ENCODE data around the gene DEGS2. TPM values are rescaled to one million over a fixed set of nuclear protein-coding genes. Genes with fewer than 3 reads are reported as not detected.
A peak's percentile ranks its signal among the peaks of the same experiment; 100 is the strongest.
"Not testable (repeated sequence)": the region's sequence is repeated elsewhere in the genome, so short reads cannot be mapped to it uniquely, and the experiment has no call there.

DEGS2 gene
- total RNA-seq (under 1 TPM in 4 of 5 donors, not detected in 1; 0.19 to 0.79 (median 0.49) TPM), total RNA-seq (0 to 0.84 (median 0.14) reads per million in 29 experiments)
- total RNA-seq (2013) = 0.24 TPM

- Histone ChIP-seq H3K27me3 (replicated peaks in 1 of 2; ENCODE audit: control insufficient read depth in 2 of 2, extremely low read depth in 1 of 2, insufficient read depth in 2 of 2, low read length in 1 of 2) (peaks cover 5 to 58% of the 10 kb centered on the region in 2 experiments), H3K4me1 (ENCODE audit: control insufficient read depth in 1 of 2, extremely low read depth in 1 of 2, insufficient read depth in 2 of 2, low read length in 2 of 2) (peaks cover 6 to 13% of the 10 kb centered on the region in 2 experiments), H3K9me3 (no peaks in the 10 kb centered on the region), H3K27ac (ENCODE audit: low read length) (no peak within 1 kb of the TSS), H3K36me3 (ENCODE audit: control insufficient read depth in 2 of 2, extremely low read depth in 1 of 2, insufficient read depth in 1 of 2, low read length in 1 of 2) (no peaks in the 10 kb centered on the region), H3K4me3 (ENCODE audit: control insufficient read depth in 1 of 2, extremely low read depth in 1 of 2, low read length in 1 of 2) (peak within 1 kb of the TSS; percentile 34 to 60)
- peak in 31 of 35 experiments; percentile 8 to 72 (median 47) for DNase-seq
- ChIA-PET CTCF (interaction anchor here (0.5 to 0.9 kb wide), 3 partner anchors 34 to 475 kb away, joined by 3 to 5 read pairs (median 4); partner anchors contain the start of gene CYP46A1 (in 1 of the 2)), POLR2A (interaction anchor here in 1 of 2 donors (0.5 to 0.6 kb wide), 2 partner anchors 85 to 132 kb away, joined by 3 to 6 read pairs; no protein-coding TSS in a partner anchor)
- peaks cover 0 to 6% (median 2%) of the 10 kb centered on the region in 3 donors for H3K4me1 Mint-ChIP-seq
- no peaks in the 10 kb centered on the region for H3K36me3 Mint-ChIP-seq
- H3K27ac Mint-ChIP-seq = no peak within 1 kb of the TSS
- peaks cover 0 to 6% (median 4%) of the 10 kb centered on the region in 3 donors for H3K9me3 Mint-ChIP-seq
- WGBS (ENCODE audit: insufficient coverage) = 1% methylated on average over 94 of the region's 94 CpGs
- peaks cover 4 to 28% of the 10 kb centered on the region in 2 donors for H3K27me3 Mint-ChIP-seq
- H3K4me3 Mint-ChIP-seq = peak within 1 kb of the TSS; percentile 41 to 68 (median 67)
- ATAC-seq (replicated peaks in 1 of 4) = peak; percentile 88 to 91 (median 90)
Measured at GRCh38 chr14:100159094-100159864, at the start of gene DEGS2. Gene DEGS2 (minus strand): TSS chr14:100159645. CDS start chr14:100159587, 58 bp downstream.

- DNase-seq; H3K4me3 Mint-ChIP-seq; ATAC-seq (replicated peaks in 1 of 4); H3K36me3 ChIP-seq (ENCODE audit: control insufficient read depth in 2 of 2, extremely low read depth in 1 of 2, insufficient read depth in 1 of 2, low read length in 1 of 2); H3K9me3 ChIP-seq; H3K36me3 Mint-ChIP-seq; H3K4me1 ChIP-seq (ENCODE audit: control insufficient read depth in 1 of 2, extremely low read depth in 1 of 2, insufficient read depth in 2 of 2, low read length in 2 of 2); H3K9me3 Mint-ChIP-seq; H3K27me3 Mint-ChIP-seq; POLR2A ChIA-PET; H3K27me3 ChIP-seq (replicated peaks in 1 of 2; ENCODE audit: control insufficient read depth in 2 of 2, extremely low read depth in 1 of 2, insufficient read depth in 2 of 2, low read length in 1 of 2); H3K4me3 ChIP-seq (ENCODE audit: control insufficient read depth in 1 of 2, extremely low read depth in 1 of 2, low read length in 1 of 2); H3K27ac Mint-ChIP-seq; H3K27ac ChIP-seq (ENCODE audit: low read length): not testable (repeated sequence)
- WGBS (ENCODE audit: insufficient coverage) = 97% methylated on average over 33 of the region's 33 CpGs
- peaks cover 6 to 17% (median 9%) of the 10 kb centered on the region in 3 donors for H3K4me1 Mint-ChIP-seq
- CTCF ChIA-PET = interaction anchor here in 1 of 2 donors (0.6 kb wide), 1 partner anchor 150 kb away, joined by 3 read pairs; no protein-coding TSS in a partner anchor
Measured at GRCh38 chr14:100208136-100208535, 48.7 kb upstream of the DEGS2 start.

GRCh38 chr14:100207588-100207987 lies 48.1 kb upstream of the DEGS2 start:
- 95% methylated on average over 6 of the region's 10 CpGs for WGBS (ENCODE audit: insufficient coverage)
- H3K27ac ChIP-seq (ENCODE audit: low read length); POLR2A ChIA-PET; H3K9me3 Mint-ChIP-seq; H3K4me1 ChIP-seq (ENCODE audit: control insufficient read depth in 1 of 2, extremely low read depth in 1 of 2, insufficient read depth in 2 of 2, low read length in 2 of 2); H3K36me3 Mint-ChIP-seq; DNase-seq; H3K27me3 Mint-ChIP-seq; H3K36me3 ChIP-seq (ENCODE audit: control insufficient read depth in 2 of 2, extremely low read depth in 1 of 2, insufficient read depth in 1 of 2, low read length in 1 of 2); H3K4me3 Mint-ChIP-seq; H3K27ac Mint-ChIP-seq; ATAC-seq (replicated peaks in 1 of 4); H3K4me3 ChIP-seq (ENCODE audit: control insufficient read depth in 1 of 2, extremely low read depth in 1 of 2, low read length in 1 of 2); H3K9me3 ChIP-seq; H3K27me3 ChIP-seq (replicated peaks in 1 of 2; ENCODE audit: control insufficient read depth in 2 of 2, extremely low read depth in 1 of 2, insufficient read depth in 2 of 2, low read length in 1 of 2): not testable (repeated sequence)
- H3K4me1 Mint-ChIP-seq = peaks cover under 1 to 11% (median 4%) of the 10 kb centered on the region in 3 donors
- CTCF ChIA-PET = interaction anchor here in 1 of 2 donors (0.6 kb wide), 1 partner anchor 149 kb away, joined by 3 read pairs; no protein-coding TSS in a partner anchor

GRCh38 chr14:100204835-100205167 lies 45.4 kb upstream of the DEGS2 start:
- H3K36me3 Mint-ChIP-seq; H3K4me1 ChIP-seq (ENCODE audit: control insufficient read depth in 1 of 2, extremely low read depth in 1 of 2, insufficient read depth in 2 of 2, low read length in 2 of 2); POLR2A ChIA-PET; CTCF ChIA-PET; H3K27ac Mint-ChIP-seq; DNase-seq; H3K36me3 ChIP-seq (ENCODE audit: control insufficient read depth in 2 of 2, extremely low read depth in 1 of 2, insufficient read depth in 1 of 2, low read length in 1 of 2); H3K4me1 Mint-ChIP-seq; H3K9me3 ChIP-seq; H3K4me3 ChIP-seq (ENCODE audit: control insufficient read depth in 1 of 2, extremely low read depth in 1 of 2, low read length in 1 of 2); H3K4me3 Mint-ChIP-seq; H3K9me3 Mint-ChIP-seq; H3K27me3 ChIP-seq (replicated peaks in 1 of 2; ENCODE audit: control insufficient read depth in 2 of 2, extremely low read depth in 1 of 2, insufficient read depth in 2 of 2, low read length in 1 of 2); ATAC-seq (replicated peaks in 1 of 4); H3K27ac ChIP-seq (ENCODE audit: low read length); H3K27me3 Mint-ChIP-seq: not testable (repeated sequence)
- WGBS (ENCODE audit: insufficient coverage) = 100% methylated on average over 5 of the region's 7 CpGs

GRCh38 chr14:100203962-100204834 lies 44.8 kb upstream of the DEGS2 start:
- POLR2A ChIA-PET = no interaction called here
- Histone ChIP-seq H3K4me1 (ENCODE audit: control insufficient read depth in 1 of 2, extremely low read depth in 1 of 2, insufficient read depth in 2 of 2, low read length in 2 of 2) (no peaks in the 10 kb centered on the region), H3K4me3 (ENCODE audit: control insufficient read depth in 1 of 2, extremely low read depth in 1 of 2, low read length in 1 of 2) (no peak overlapping the region), H3K27me3 (replicated peaks in 1 of 2; ENCODE audit: control insufficient read depth in 2 of 2, extremely low read depth in 1 of 2, insufficient read depth in 2 of 2, low read length in 1 of 2) (no peaks in the 10 kb centered on the region), H3K9me3 (no peaks in the 10 kb centered on the region), H3K36me3 (ENCODE audit: control insufficient read depth in 2 of 2, extremely low read depth in 1 of 2, insufficient read depth in 1 of 2, low read length in 1 of 2) (no peaks in the 10 kb centered on the region), H3K27ac (ENCODE audit: low read length) (no peak overlapping the region)
- Mint-ChIP-seq H3K9me3 (no peaks in the 10 kb centered on the region), H3K27ac (no peak overlapping the region), H3K4me1 (no peaks in the 10 kb centered on the region), H3K4me3 (no peak overlapping the region), H3K27me3 (no peaks in the 10 kb centered on the region), H3K36me3 (no peaks in the 10 kb centered on the region)
- WGBS (ENCODE audit: insufficient coverage) = 100% methylated on average over 1 of the region's 4 CpGs
- ATAC-seq (replicated peaks in 1 of 4) (no peak), DNase-seq (no peak)
- CTCF ChIA-PET = no interaction called here

GRCh38 chr14:100203146-100203545 lies 43.7 kb upstream of the DEGS2 start:
- no peaks in the 10 kb centered on the region for H3K36me3 ChIP-seq (ENCODE audit: control insufficient read depth in 2 of 2, extremely low read depth in 1 of 2, insufficient read depth in 1 of 2, low read length in 1 of 2)
- ChIA-PET CTCF (no interaction called here), POLR2A (no interaction called here)
- H3K36me3 Mint-ChIP-seq = no peaks in the 10 kb centered on the region
- WGBS (ENCODE audit: insufficient coverage) = 95% methylated on average over 2 of the region's 4 CpGs
- no peaks in the 10 kb centered on the region for H3K27me3 ChIP-seq (replicated peaks in 1 of 2; ENCODE audit: control insufficient read depth in 2 of 2, extremely low read depth in 1 of 2, insufficient read depth in 2 of 2, low read length in 1 of 2)
- H3K4me1 ChIP-seq (ENCODE audit: control insufficient read depth in 1 of 2, extremely low read depth in 1 of 2, insufficient read depth in 2 of 2, low read length in 2 of 2) = no peaks in the 10 kb centered on the region
- no peak overlapping the region for H3K4me3 Mint-ChIP-seq
- H3K27ac Mint-ChIP-seq = no peak overlapping the region
- H3K9me3 ChIP-seq = no peaks in the 10 kb centered on the region
- H3K4me3 ChIP-seq (ENCODE audit: control insufficient read depth in 1 of 2, extremely low read depth in 1 of 2, low read length in 1 of 2) = no peak overlapping the region
- H3K9me3 Mint-ChIP-seq = no peaks in the 10 kb centered on the region
- no peaks in the 10 kb centered on the region for H3K4me1 Mint-ChIP-seq
- ATAC-seq (replicated peaks in 1 of 4) = no peak
- no peak overlapping the region for H3K27ac ChIP-seq (ENCODE audit: low read length)
- DNase-seq = no peak
- no peaks in the 10 kb centered on the region for H3K27me3 Mint-ChIP-seq

Data from T-cell (primary cell).